ENCODE data around the gene HOTAIR. TPM values are rescaled to one million over a fixed set of nuclear protein-coding genes. Genes with fewer than 3 reads are reported as not detected.

Gene HOTAIR
- not detected for polyA plus RNA-seq (2013)

DNA sequence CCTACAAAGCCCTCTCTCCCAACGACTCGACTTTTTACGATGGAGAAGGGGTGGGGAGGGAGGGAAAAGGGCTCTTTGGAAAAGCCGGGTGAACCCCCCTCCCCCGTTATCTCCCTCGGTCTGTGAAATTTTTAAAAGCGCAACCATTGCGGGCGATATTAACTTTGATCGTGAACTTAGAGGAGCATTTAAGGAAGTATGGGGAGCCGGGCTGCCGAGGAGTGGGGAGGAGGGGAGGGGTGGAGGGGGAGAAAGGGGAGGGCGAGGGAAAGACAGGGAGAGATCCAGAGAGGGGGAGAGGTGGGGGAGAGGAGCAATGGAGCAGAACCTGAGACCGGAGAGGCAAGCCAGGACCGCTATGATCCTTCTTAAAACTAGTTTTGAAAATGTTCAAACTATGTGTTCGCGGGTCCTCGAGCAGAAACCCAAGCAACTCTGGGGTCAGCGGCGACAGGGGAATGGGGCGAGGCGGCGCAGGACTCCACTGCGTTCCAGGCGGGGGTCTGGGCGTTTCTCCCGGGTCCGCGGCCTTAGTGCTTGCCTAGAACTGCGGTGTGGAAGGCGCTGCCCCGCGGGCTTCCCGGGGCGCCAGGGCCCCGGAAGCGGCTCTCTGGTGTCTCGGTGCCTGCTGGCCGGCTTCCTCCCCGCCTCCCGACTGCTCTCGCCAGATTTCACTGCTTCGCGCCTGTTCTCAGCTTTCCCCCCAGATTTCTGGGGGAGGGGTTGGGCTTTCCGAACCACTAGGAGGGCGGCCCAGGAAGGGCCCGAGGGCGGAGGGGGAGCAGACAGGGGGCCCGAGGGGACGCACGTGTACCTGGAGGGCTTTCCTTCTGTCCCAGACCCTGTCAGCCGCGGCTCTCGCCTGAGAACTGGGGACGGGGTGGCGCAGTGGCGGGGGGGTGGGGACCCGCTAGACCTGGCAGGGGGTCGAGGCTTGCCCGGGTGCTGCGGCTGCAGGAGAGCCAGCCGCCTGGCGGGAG, at the start of gene HOTAIR:
Gene HOTAIR, minus strand, starts transcription at position 871 of the 980 bp plus-strand sequence.
- H3K36me3 ChIP-seq (ENCODE audit: control insufficient read depth in 4 of 4, insufficient read depth in 4 of 4, low read length in 3 of 4): no peaks in the 10 kb centered on the region
- ChIA-PET POLR2A (no interaction called here), CTCF (no interaction called here)
- H3K27ac ChIP-seq (ENCODE audit: insufficient read depth in 1 of 2, low read depth in 1 of 2, low read length in 2 of 2, poor library complexity in 1 of 2, severe bottlenecking in 2 of 2): no peak within 1 kb of the TSS
- peaks cover 0 to 10% (median 4%) of the 10 kb centered on the region in 4 experiments for H3K4me1 ChIP-seq (ENCODE audit: control extremely low read depth in 1 of 4, control insufficient read depth in 4 of 4, insufficient read depth in 4 of 4, low read length in 3 of 4)
- H3K9me3 ChIP-seq (ENCODE audit: control extremely low read depth in 1 of 5, control insufficient read depth in 4 of 5, insufficient read depth in 2 of 5, low read depth in 1 of 5, low read length in 4 of 5): peaks cover 0 to 17% (median 3%) of the 10 kb centered on the region in 5 experiments
- 2% methylated on average over 46 of the region's 63 CpGs for WGBS (ENCODE audit: insufficient coverage)
- H3K4me3 ChIP-seq (ENCODE audit: control insufficient read depth in 1 of 7, extremely low read depth in 1 of 7, insufficient read depth in 4 of 7, low read depth in 2 of 7, low read length in 6 of 7): peak within 1 kb of the TSS in 1 of 7 experiments; percentile 7
- H3K27me3 ChIP-seq (replicated peaks in 2 of 5; ENCODE audit: control insufficient read depth in 4 of 5, insufficient read depth in 5 of 5, low read length in 4 of 5): peaks cover 20 to 100% (median 75%) of the 10 kb centered on the region in 5 experiments
- peak in 2 of 3 donors; percentile 54 to 61 for DNase-seq

DNA sequence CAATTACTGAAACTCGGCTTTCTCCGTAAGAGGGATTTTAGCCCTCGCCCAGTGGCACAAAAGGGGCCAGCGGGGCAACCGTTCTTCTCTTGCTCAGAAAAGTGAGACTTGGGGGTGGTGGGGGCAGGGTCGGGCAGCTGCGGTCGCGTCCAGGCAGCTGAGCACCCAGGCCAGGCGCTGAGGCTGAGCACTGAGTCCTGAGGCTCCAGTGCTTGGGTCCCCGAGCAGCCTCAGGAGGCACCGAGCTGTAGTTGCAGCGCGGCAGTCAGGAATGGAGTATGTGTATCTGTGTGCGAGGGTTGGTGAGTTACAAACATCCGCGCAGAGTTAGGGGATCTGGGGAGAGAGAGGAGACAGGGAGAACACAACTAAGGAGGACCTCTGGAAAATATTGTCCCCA, 49.4 kb upstream of the HOTAIR start:
- DNase-seq: no peak
- no peaks in the 10 kb centered on the region for H3K36me3 ChIP-seq (ENCODE audit: control insufficient read depth in 4 of 4, insufficient read depth in 4 of 4, low read length in 3 of 4)
- 35% methylated on average over 12 of the region's 17 CpGs for WGBS (ENCODE audit: insufficient coverage)
- ChIA-PET POLR2A (no interaction called here), CTCF (interaction anchor here (0.8 to 2.8 kb wide), 10 partner anchors 8 to 184 kb away, joined by 3 to 15 read pairs (median 6); partner anchors contain the start of gene HOXC5)
- peaks cover 0 to 4% (median 1%) of the 10 kb centered on the region in 4 experiments for H3K4me1 ChIP-seq (ENCODE audit: control extremely low read depth in 1 of 4, control insufficient read depth in 4 of 4, insufficient read depth in 4 of 4, low read length in 3 of 4)
- no peaks in the 10 kb centered on the region for H3K9me3 ChIP-seq (ENCODE audit: control extremely low read depth in 1 of 5, control insufficient read depth in 4 of 5, insufficient read depth in 2 of 5, low read depth in 1 of 5, low read length in 4 of 5)
- H3K27ac ChIP-seq (ENCODE audit: insufficient read depth in 1 of 2, low read depth in 1 of 2, low read length in 2 of 2, poor library complexity in 1 of 2, severe bottlenecking in 2 of 2): no peak overlapping the region
- H3K4me3 ChIP-seq (ENCODE audit: control insufficient read depth in 1 of 7, extremely low read depth in 1 of 7, insufficient read depth in 4 of 7, low read depth in 2 of 7, low read length in 6 of 7): no peak overlapping the region
- H3K27me3 ChIP-seq (replicated peaks in 2 of 5; ENCODE audit: control insufficient read depth in 4 of 5, insufficient read depth in 5 of 5, low read length in 4 of 5): peaks cover 26 to 100% (median 58%) of the 10 kb centered on the region in 5 experiments

DNA sequence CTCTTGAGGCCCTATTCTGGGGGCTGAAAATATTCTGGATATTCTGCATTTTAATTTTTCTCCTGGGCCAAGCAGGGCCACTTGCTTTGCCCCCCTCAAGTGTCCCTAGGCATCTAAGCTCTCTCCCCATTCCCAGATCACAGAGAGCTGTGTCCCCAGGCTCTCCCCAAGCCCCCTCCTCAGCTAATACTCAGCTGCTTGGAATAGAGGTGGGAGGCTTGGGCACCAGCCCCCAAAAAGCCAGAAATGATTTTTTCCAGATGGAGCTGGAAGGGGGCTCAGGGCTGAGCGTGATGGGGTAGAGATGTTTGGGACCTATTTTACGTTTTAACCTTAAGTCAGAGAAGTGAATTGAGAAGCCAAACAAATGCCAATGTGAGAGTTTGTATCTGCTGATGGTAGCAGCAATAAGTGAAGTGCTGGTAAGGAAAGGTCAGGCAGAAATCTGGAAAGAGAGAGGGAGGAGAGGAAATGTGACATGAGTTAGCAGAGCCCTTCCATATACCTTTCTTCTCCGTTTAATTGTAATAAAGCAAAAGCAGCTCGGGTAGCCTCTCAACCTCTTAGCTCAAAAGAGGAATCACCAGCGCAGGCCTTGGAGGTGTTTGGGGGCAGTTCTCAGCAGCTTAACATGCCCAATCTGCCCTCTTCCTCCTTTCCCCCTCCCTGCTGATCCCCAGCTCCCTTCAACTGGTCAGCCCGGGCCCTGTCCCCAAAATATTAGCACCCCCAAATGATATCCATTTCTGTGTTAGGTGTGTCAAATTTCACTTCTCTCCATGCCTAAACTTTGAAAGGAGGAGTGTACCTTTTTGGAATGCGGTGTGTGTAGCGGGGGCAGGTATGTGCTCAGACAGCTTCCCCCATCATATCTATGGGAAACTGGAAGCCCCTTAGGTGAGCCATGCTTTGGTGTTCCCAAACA, 48.5 kb upstream of the HOTAIR start:
- ChIA-PET POLR2A (interaction anchor here (0.5 kb wide), 2 partner anchors 9 to 14 kb away, joined by 3 read pairs; partner anchors contain the start of gene HOXC8), CTCF (interaction anchor here (0.7 to 2.8 kb wide), 11 partner anchors 8 to 184 kb away, joined by 3 to 15 read pairs (median 6); partner anchors contain the start of gene HOXC5)
- H3K4me1 ChIP-seq (ENCODE audit: control extremely low read depth in 1 of 4, control insufficient read depth in 4 of 4, insufficient read depth in 4 of 4, low read length in 3 of 4): peaks cover 0 to 9% (median 3%) of the 10 kb centered on the region in 4 experiments
- no peak for DNase-seq
- WGBS (ENCODE audit: insufficient coverage): 55% methylated on average over 5 of the region's 8 CpGs
- peaks cover 26 to 99% (median 54%) of the 10 kb centered on the region in 5 experiments for H3K27me3 ChIP-seq (replicated peaks in 2 of 5; ENCODE audit: control insufficient read depth in 4 of 5, insufficient read depth in 5 of 5, low read length in 4 of 5)
- H3K36me3 ChIP-seq (ENCODE audit: control insufficient read depth in 4 of 4, insufficient read depth in 4 of 4, low read length in 3 of 4): no peaks in the 10 kb centered on the region
- H3K9me3 ChIP-seq (ENCODE audit: control extremely low read depth in 1 of 5, control insufficient read depth in 4 of 5, insufficient read depth in 2 of 5, low read depth in 1 of 5, low read length in 4 of 5): no peaks in the 10 kb centered on the region
- no peak overlapping the region for H3K4me3 ChIP-seq (ENCODE audit: control insufficient read depth in 1 of 7, extremely low read depth in 1 of 7, insufficient read depth in 4 of 7, low read depth in 2 of 7, low read length in 6 of 7)
- no peak overlapping the region for H3K27ac ChIP-seq (ENCODE audit: insufficient read depth in 1 of 2, low read depth in 1 of 2, low read length in 2 of 2, poor library complexity in 1 of 2, severe bottlenecking in 2 of 2)

DNA sequence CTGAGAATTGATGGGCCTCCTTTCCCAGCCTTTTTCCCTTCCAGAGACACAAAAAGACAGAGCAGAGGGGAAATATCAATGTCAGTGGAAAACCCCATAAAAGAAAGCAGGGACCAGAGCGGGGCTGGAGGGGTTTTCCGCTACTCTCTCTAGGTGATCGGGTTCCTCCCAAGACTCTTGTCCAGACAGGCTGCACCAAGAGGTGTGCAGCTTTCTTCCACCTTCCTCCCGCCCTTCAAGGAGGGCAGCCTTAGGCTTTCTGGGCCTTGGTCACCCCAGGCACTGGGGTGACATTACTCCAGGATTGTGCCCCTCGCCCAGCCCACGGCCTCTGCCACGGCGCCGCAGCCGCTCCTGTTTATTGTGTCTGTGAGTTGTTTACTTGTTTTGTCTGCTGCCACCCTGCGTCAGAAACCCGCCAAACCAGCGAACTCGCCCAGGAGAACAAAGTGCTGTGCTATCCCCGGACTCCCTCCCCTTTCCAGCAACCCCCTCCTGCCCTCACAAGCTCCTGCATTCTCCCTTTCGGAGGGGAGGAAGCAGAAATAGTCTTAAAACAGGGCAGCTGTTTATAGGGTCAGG, 46.8 kb upstream of the HOTAIR start:
- Histone ChIP-seq H3K4me1 (ENCODE audit: control extremely low read depth in 1 of 4, control insufficient read depth in 4 of 4, insufficient read depth in 4 of 4, low read length in 3 of 4) (peaks cover 0 to 15% (median 9%) of the 10 kb centered on the region in 4 experiments), H3K27me3 (replicated peaks in 2 of 5; ENCODE audit: control insufficient read depth in 4 of 5, insufficient read depth in 5 of 5, low read length in 4 of 5) (peaks cover 12 to 99% (median 48%) of the 10 kb centered on the region in 5 experiments), H3K4me3 (ENCODE audit: control insufficient read depth in 1 of 7, extremely low read depth in 1 of 7, insufficient read depth in 4 of 7, low read depth in 2 of 7, low read length in 6 of 7) (no peak overlapping the region), H3K27ac (ENCODE audit: insufficient read depth in 1 of 2, low read depth in 1 of 2, low read length in 2 of 2, poor library complexity in 1 of 2, severe bottlenecking in 2 of 2) (no peak overlapping the region), H3K9me3 (ENCODE audit: control extremely low read depth in 1 of 5, control insufficient read depth in 4 of 5, insufficient read depth in 2 of 5, low read depth in 1 of 5, low read length in 4 of 5) (peaks cover 0 to 2% (median 0%) of the 10 kb centered on the region in 5 experiments), H3K36me3 (ENCODE audit: control insufficient read depth in 4 of 4, insufficient read depth in 4 of 4, low read length in 3 of 4) (no peaks in the 10 kb centered on the region)
- POLR2A ChIA-PET: no interaction called here
- DNase-seq: no peak
- WGBS (ENCODE audit: insufficient coverage): 71% methylated on average over 6 of the region's 16 CpGs
- CTCF ChIA-PET: interaction anchor here (0.8 to 2.8 kb wide), 6 partner anchors 9 to 186 kb away, joined by 3 to 11 read pairs (median 4); no protein-coding TSS in a partner anchor

DNA sequence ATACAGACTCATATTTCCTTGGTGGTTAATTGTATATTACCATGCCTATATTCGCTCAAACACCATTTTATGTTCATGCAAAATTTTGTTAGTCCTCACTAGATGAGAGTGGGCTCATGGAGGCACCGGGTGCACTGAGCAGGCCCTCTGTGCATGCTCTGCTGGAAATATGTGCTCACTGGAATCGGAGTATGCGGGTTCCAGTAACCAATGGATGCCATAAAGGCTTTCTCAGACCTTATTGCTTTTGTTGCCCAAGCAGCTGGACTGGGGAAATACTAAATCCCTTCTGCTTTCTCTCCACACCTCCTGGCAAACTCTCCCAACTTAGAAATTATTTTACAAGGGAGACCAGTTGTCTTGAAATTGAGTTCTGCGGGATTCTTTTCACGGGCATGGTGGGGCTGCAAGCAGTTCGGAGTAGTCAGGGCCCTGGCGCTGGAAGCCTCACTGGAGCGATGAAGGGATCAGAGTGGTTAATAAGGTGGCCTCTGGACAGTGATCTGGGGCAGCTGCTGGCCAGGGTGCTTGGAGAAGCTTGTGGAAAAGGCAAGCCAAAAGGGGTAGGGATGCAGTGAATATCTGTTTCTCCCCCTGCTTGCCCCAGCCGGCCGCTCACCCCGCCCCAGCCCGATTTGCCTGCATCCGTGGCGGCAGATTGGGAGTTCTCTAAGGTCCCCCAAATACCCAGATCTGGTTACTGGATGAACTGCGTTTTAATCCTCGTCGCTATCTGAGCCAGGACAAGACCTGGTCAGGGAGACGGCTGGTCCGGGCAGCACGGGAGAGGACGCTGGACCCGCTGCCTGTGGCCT, 46.0 kb upstream of the HOTAIR start:
- Histone ChIP-seq H3K4me1 (ENCODE audit: control extremely low read depth in 1 of 4, control insufficient read depth in 4 of 4, insufficient read depth in 4 of 4, low read length in 3 of 4) (peaks cover 0 to 15% (median 9%) of the 10 kb centered on the region in 4 experiments), H3K27me3 (replicated peaks in 2 of 5; ENCODE audit: control insufficient read depth in 4 of 5, insufficient read depth in 5 of 5, low read length in 4 of 5) (peaks cover 9 to 97% (median 47%) of the 10 kb centered on the region in 5 experiments), H3K9me3 (ENCODE audit: control extremely low read depth in 1 of 5, control insufficient read depth in 4 of 5, insufficient read depth in 2 of 5, low read depth in 1 of 5, low read length in 4 of 5) (peaks cover 0 to 4% (median 0%) of the 10 kb centered on the region in 5 experiments), H3K27ac (ENCODE audit: insufficient read depth in 1 of 2, low read depth in 1 of 2, low read length in 2 of 2, poor library complexity in 1 of 2, severe bottlenecking in 2 of 2) (no peak overlapping the region), H3K36me3 (ENCODE audit: control insufficient read depth in 4 of 4, insufficient read depth in 4 of 4, low read length in 3 of 4) (no peaks in the 10 kb centered on the region), H3K4me3 (ENCODE audit: control insufficient read depth in 1 of 7, extremely low read depth in 1 of 7, insufficient read depth in 4 of 7, low read depth in 2 of 7, low read length in 6 of 7) (no peak overlapping the region)
- 63% methylated on average over 16 of the region's 23 CpGs for WGBS (ENCODE audit: insufficient coverage)
- ChIA-PET POLR2A (no interaction called here), CTCF (no interaction called here)
- DNase-seq: no peak
